Activated CD8-positive, alpha-beta memory T cell treated with anti-CD3 and anti-CD28 coated beads, Interleukin-2, amount 50 U/mL, for 24 hours (primary cell): Measurements from ENCODE around the gene SACS.
A peak's percentile ranks its signal among the peaks of the same experiment; 100 is the strongest.
"Not testable (repeated sequence)": the region's sequence is repeated elsewhere in the genome, so short reads cannot be mapped to it uniquely, and the experiment has no call there.

Experiments used
- DNase-seq: peaks from one replicate; pipeline ENCODE4 v3.0.0-alpha.2; 2020; ENCODE audit errors: extremely low read depth

The SACS gene

DNA sequence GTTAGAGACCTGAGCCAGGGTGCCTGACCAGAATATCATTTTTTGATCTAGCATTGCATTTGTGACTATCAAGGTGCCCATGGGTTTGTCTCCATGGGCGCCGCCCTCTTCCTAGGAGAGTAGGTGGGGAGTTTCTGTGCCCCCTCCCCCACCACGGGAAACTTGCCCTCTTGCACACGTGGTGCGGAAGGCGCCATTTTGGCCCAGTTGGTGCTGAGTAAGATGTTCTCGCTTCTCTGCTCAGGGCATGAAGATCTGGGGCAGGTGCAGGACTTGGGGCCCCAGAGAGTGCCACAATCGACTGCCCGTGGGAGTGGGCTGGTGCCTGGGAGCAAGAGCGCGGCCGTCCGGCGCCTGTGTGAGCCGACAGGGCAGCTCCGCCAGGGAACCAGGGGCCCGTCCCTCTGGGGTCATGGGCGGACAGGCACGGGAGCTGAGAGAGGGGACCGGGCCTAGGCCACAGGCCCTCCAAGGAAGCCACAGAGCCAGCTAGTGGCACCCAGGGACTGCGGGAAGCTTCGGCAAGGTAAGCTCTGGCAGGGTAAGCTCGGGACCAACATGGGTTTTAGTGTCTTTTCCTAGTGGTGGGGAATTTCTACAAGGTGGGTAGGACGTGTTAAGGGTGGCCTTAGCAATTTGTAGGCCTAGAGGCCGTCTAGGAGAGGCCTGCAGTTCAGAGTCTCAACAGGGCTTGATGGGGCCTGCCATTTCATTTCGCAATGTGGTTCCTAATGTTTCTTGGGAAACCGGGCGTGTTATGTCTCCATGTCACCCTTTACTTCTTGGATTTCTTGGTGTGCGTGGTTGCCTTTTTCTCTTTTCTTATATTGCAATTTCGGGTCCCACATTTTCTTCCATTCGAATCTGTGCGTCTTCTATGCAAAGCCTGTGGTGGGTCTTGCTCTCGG lies 14.5 kb downstream of the SACS start:
- no peak for DNase-seq

DNA sequence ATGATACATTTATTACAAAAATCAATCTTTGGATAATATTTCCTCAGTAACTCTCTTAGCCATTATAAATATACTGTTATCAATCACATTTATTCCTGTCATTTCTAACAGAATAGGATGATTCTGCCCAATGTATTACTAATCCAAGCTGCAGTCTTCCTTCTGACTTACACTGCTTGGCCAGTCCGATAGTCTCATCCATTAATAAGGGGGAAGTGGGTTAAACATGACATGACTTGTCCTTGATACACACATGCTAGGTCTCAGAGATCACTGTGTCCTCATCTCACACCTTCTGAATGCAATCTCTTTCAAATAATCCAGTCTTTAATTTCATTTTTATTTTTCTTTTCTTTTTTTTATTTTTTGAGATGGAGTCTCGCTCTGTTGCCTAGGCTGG lies 18.8 kb downstream of the SACS start:
- no peak for DNase-seq

DNA sequence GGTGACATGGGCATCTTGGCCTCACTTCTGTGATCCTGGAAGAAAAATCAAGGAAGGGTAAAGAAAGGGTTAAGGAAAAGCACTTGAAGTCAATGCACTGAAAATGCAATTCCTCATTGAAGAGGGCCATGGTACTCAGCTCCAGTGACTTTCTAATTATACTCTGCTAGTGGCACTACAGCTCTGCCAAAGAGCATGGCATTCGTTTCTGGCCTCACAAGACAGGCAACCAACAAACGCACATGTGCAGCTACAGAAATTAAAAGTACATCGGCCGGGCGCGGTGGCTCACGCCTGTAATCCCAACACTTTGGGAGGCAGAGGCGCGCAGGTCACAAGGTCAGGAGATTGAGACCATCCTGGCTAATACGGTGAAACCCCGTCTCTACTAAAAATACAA lies 21.8 kb downstream of the SACS start:
- no peak for DNase-seq

DNA sequence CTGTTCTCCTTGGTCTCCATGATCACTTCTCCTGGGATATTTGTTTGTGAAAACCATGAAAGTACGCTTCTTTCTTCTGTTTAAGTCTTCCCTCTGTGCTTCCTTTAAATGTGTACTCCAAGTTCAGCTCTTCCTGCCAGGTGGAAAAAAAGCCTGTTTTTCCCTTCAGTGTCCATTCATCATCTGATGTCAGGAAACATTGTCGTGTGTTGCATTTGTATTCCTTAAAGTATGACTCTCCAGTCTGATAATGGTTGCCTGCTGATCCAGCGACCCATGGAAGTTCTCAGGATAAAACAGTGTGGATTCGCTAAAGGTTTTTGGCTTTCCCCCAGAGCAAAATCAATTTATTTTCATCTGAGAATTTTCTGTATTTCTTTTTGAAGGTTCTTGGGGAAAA lies 22.3 kb downstream of the SACS start:
- no peak for DNase-seq

DNA sequence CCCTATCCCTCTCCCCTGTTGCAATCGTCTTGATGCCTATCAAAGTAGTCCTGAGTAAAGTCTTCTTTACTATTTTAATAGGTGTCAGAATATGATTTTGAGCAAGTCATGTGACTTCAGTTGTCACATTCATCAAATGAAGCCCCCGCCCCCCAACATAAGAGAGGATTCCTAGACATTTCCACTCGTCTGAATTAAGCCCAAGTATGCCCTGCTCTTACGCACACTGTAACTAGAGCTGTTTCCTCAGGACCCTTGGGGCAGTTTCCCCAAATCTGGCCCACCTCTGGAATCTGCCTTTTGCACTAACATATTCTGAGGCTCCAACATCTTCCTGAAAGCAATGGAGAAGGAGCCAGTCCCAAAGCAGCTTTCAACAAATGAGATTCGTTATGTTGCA lies 25.5 kb downstream of the SACS start:
- DNase-seq = no peak

DNA sequence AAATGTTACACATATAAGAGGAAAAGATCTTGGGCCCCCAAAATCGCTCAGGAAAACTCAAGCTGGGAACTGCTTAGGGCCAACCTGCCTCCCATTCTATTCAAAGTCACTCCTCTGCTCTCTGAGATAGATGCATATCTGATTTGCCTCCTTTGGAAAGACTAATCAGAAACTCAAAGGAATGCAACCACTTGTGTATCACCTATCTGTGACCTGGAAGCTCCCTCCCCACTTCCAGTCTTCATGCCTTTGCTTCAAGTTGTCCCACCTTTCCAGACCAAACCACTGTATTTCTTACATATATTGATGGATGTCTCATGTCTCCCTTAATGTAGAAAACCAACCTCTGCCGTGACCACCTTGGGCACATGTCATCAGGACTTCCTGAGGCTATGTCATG lies 32.3 kb downstream of the SACS start:
- DNase-seq = not testable (repeated sequence)

DNA sequence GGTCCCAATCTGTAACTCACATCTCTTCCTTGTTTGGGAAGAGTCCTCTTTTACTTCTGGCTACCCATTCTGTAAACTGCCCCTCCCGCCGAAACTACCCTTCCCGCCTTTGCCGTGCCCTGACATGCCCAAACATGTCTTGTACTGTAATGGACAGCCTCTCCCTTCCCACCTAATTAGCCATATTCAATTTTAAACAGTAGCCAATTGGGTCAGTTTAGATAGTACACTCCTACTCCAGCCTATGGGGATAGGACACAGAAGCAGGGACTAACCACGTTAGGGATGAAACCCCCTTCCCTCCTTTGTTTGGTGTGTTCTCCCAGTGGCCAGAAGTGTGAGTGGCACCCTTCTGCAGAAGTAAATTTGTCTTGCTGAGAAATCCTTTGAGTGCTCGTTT lies 34.2 kb downstream of the SACS start:
- no peak for DNase-seq

DNA sequence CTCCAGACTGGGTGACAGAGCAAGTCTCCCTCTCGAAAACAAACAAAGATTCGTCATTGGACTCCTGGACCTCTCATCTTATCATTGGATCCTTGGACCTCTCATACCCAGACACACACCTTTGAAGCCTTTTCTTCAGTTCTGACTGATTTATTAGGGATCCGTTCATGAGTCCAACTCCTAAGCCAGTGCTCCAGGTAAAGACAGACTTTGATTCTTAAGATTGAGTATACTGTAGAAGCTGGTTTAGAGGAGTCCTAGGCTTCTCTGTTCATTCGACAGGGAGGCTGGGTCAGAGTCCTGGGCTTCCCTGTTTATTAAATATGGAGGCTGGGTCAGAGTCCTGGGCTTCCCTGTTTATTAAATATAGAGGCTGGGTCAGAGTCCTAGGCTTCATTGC lies 38.7 kb downstream of the SACS start:
- no peak for DNase-seq

DNA sequence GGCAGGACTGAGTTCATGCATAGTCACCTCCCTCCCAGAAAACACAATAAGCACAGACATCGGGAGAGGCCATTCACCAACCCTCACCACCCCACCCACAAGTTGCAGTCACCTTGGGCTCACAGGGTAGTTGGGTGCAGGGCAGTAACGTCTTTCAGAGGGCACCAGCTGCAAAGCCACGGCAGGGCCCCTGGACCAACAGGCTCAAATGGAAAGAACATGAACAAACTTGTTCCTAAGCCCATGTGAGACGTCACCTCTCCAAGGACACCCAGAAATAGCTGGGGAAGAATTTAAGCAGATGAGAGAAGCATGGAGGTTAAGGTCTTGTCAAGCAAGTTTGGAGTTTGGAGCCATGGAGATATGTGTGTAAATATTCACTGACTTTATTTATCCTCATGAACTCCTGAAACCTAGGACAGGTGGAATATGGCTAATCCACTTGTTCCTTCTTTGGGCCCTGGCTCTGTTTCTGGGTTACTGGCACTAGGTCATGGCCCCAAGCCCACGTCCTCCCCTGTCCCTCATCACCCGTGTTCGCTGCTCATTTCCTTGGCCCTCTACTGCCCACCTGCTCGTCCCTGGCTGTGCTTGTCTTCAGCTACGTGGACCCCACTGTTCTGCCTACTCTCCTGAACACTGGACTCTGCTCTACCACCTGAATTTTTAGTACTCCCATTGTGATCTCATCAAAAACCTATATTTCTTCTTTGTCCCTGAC lies 40.4 kb downstream of the SACS start:
- no peak for DNase-seq

DNA sequence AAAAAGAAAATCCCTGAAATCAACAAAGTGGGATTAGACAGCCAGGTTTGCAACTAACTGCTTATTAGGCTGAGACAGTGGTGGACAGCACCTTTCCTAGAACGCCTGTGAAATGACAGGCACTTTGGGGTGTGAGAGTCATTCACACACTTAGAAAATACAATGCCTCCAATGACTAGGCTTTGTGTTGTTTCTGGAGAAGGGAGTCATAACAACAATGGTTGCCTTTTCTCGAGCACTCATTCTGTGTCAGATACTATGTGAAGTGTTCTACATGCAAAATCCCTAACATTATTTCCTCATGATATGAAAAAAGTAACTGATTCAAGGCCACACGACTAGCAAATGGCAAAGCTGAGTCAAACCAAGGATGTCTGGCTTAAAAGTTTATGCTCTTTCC lies 41.2 kb downstream of the SACS start:
- DNase-seq = no peak

DNA sequence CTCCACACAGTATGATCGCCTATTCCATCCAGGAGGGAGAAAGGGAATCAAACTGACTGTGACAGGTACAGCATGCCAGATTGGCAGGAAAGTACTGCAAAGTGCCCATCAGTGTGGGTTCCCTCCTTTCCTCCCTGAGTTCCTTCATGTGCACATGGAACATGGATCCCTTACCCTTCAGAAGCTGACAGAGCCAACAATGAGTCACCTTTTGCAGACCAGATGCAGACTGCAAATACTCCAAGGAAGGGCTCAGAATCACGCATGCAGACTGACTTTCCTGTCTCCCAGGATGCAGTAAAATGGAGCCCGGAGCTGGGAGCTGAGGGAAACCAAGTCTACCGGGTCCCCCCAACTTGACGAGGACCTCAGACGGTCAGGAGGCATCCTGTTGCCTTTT lies 41.8 kb downstream of the SACS start:
- DNase-seq = no peak

DNA sequence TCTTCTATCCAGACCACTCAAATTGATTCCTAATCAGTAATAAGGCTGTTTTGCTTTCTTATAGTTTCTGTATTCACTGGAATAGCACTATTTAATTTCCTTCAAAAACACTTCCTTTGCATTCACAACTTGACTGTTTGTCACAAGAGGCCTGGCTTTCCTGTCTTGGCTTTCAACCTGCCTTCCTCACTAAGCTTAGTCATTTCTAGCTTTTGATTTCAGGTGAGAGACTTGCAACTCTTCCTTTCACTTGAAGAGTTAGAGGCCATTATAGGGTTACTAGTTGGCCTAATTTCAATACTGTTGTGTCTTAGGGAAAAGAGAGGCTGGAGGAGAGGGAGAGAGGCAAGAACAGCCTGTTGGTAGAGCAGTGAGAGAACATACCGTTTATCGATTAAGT lies 47.0 kb downstream of the SACS start:
- no peak for DNase-seq

DNA sequence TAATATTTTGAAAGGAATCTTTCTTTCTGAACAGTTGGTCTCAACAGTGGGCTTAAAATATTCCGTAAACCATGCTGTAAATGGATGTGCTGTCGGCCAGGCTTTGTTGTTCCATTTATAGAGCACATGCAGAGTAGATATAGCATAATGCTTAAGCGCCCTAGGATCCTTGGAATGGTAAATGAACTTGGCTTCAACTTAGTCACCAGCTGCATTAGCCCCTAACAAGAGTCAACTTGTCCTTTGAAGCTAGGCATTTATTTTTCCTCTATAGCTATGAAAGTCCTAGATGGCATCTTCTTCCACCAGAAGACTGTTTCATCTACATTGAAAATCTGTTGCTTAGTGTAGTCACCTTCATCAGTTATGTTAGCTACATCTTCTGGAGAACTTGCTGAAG lies 47.6 kb downstream of the SACS start:
- DNase-seq = no peak

DNA sequence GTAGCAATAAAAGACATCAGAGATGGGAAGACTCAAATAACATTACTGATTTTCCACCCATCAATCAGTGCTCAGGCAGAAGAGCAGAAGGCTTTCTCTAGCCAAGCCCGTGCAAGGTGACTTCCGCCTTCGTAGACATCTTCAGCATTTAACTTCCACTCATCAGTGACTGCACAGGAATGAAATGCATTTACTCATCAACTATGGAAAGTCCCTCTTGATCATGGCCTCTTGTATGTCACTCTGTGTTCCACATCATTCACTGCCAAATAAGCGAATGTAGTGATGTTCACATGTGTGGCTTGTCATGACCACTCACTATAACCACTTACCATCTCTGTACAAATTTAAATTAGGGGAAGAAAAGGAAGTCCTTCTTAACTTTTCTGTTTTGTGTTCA lies 49.4 kb downstream of the SACS start:
- no peak for DNase-seq

DNA sequence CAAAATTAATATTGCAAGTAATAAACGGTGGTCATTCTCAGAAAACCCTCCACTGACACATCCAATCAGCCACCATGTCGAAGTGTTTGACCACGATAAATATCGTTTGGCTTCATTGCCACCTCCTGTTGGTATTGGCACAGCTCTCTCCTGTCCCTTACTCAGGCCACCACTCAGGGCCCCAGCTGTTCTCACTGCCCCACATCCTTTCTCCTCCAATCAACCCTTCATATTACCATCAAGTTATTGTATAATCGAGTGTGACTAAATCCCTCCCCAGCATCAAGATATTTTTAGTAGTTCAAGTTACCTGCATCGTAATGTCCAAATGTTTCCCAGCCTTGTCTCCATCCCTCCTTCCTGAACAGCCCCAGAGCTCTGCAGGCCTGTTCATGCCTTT lies 50.4 kb downstream of the SACS start:
- DNase-seq = no peak

DNA sequence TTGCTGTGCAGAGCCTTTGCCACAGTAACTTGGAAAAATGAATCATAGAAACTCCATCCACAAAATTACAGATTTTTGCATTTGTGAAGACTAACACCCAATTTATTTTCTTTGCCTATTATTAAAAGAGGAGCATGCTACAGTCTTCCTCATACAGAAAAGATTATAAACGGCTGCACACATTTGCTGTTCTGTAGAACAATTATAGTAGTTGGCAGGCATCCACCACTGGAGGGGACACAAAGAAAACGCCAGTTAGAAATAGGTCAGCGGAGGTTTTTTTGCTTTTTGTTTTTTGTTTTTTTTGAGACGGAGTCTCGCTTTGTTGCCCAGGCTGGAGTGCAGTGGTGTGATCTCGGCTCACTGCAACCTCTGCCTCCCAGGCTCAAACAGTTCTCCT lies 51.6 kb downstream of the SACS start:
- DNase-seq = no peak

DNA sequence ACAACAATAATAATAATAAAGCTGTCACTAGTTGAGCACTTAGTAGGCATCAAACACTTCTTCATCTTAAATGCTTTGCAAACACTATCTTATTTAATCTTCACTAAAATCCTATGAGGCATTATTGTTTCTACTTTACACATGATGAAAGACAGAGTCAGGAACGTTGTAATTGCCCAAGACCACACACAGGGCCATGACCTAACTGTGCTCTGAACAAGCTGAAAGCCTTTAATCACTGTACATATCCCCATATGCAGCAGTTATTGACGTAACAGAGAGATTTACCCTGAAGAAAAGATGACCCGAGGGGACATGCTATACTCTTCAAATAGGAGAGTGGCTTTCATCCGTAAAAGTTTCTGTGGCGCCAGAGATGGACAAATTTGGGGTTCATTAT lies 53.0 kb downstream of the SACS start:
- no peak for DNase-seq

DNA sequence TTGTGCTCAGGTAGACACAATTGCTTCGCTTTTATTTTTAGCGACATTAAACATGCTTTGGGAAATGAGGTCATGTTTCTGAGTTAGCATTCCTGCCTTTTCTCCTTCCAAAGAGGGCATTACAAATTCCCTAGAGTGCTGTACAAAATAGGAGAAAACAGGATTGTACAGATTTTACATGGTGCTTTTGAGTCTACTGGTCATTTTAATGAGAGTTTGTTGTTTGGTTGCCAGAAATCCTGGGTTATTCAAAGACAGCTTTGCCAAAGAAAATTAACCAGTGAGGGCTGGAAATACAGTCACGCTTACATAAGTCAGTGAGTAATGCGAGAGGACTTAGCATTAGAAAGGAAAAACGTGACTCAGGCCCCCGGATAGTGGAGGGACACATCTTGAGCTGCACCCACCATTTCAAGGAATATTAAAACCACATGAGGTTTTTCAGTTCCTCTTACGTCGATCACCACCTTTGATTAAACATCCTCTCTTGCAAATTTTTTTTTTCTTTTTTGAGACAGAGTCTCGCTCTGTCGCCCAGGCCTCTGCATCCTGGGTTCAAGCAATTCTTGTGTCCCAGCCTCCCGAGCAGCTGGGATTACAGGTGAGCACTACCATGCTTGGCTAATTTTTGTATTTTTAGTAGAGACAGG lies 55.4 kb downstream of the SACS start:
- peak; percentile 49 for DNase-seq

DNA sequence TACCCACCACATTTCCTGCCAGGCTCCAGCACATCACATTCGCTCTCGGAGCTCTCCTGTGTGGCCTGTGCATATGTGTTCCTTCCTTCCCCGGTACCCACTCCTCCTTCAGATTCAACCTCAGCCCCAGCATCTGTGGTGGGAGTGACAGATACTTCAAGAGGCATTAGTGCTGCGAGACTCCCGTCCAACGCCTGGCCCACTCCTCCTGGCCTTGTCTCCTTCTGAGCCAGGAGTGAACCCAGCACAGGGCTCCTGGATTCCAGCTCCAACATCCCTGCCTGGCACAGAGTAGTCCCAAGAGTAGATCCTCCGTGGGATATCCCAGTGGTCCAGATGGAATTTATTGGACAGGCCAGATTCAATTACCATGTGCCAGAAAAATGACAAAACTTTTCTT lies 55.9 kb downstream of the SACS start:
- DNase-seq = no peak

DNA sequence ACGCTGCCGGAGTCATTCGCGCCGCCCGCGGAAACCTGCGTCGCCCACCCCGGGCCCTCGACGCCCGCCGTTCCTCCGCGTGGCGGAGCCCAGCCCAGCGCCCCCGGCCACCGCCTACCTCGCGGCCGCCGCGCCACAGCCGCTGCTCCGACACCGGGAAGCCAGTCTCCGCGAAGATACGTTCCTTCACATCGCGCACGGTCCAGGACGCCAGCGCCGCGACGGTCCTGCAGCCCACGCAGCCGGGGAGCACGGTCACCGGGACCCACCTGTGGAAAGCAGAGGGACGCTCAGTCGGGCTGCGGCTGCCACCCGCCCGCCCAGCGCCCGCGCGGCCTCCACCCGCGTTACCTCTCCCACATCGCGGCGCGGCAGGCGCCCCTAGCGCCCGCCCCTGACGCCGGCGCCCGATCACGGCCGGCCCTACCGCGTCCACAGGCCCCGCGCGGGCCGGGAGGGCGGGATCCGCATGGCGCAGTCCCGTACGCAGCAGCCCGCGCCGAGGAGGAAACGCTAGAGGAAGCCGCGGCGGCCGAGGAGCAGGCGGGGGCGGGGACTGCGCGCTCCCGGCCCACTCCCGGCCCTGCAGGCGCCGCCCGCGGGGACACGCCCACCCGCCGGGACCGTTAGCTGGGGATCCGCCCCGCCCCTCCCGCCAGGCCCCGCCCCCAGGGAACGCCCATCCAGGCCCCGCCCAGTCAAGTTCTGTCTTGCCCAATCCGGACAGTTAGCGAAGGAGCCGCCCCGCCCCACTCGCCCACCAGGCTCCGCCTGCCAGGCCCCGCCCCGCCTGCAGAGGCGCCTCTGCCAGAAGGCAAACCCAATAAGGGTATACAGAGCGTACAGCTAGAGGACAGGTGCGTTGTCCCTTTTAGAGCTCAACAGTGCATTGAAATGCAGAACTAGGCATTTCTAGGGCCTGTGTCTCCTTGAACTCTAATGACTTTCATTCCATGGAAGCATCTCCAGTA lies 58.2 kb downstream of the SACS start:
- DNase-seq = peak; percentile 92

DNA sequence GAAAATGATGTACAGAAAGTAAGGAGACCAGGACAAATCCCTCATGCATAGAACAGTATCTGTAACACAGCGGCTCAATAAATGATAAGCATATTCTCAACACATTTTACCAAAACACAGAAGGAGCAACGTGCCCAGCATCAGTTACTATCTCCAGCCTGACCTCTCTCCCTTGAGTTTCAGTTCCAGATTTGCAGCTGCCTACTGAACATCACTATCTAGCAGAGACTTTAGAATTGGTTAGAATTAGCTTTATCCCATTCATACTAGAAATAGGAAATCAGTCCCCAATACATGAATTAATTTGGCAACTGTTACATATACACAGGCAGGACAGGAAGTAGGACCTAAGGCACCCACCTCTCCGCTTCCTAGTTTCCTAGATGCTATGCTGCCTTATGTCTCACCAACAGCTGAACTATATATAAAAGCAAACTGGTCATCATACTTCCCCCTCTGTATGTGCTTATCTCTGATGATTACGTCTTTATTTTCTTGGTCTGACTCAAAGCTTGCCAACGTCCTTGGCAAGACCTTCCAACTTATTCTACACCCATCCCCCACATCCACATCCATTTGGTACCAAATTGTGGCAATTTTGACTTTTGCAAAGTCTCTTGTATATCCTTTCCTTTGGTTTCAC lies 61.1 kb downstream of the SACS start:
- DNase-seq = no peak
